Activated T-cell treated with anti-CD3 and anti-CD28 coated beads for 4 hours (primary cell): ENCODE data around the gene ACTRT2.
A peak's percentile ranks its signal among the peaks of the same experiment; 100 is the strongest.

ENCODE experiments used
- DNase-seq: peaks from one replicate; pipeline ENCODE4 v3.0.0-alpha.2; 2020

ACTRT2 gene

GRCh38 chr1:3033040-3033789, 11.9 kb downstream of the ACTRT2 start:
- peak; percentile 38 for DNase-seq

GRCh38 chr1:3033790-3034090, 12.5 kb downstream of the ACTRT2 start:
- DNase-seq, result no peak

GRCh38 chr1:3034162-3034561, 12.9 kb downstream of the ACTRT2 start:
- no peak for DNase-seq

- no peak for DNase-seq
Observed at GRCh38 chr1:3034728-3035562, 13.7 kb downstream of the ACTRT2 start.

GRCh38 chr1:3035563-3036446, 14.5 kb downstream of the ACTRT2 start:
- DNase-seq, result no peak

GRCh38 chr1:3036447-3037280, 15.4 kb downstream of the ACTRT2 start:
- DNase-seq, result no peak

- DNase-seq, result no peak
Observed at GRCh38 chr1:3037281-3038040, 16.2 kb downstream of the ACTRT2 start.

- DNase-seq, result no peak
Observed at GRCh38 chr1:3038113-3038551, 16.9 kb downstream of the ACTRT2 start.

- DNase-seq, result no peak
Observed at GRCh38 chr1:3038571-3039181, 17.4 kb downstream of the ACTRT2 start.

GRCh38 chr1:3040004-3040403, 18.7 kb downstream of the ACTRT2 start:
- no peak for DNase-seq

GRCh38 chr1:3042481-3042880, 21.2 kb downstream of the ACTRT2 start:
- no peak for DNase-seq

GRCh38 chr1:3049164-3049563, 27.9 kb downstream of the ACTRT2 start:
- DNase-seq, result no peak

GRCh38 chr1:3049905-3050304, 28.6 kb downstream of the ACTRT2 start:
- no peak for DNase-seq

GRCh38 chr1:3050603-3051002, 29.3 kb downstream of the ACTRT2 start:
- DNase-seq, result no peak

- no peak for DNase-seq
Observed at GRCh38 chr1:3051270-3052268, 30.3 kb downstream of the ACTRT2 start.

GRCh38 chr1:3052501-3052900, 31.2 kb downstream of the ACTRT2 start:
- DNase-seq, result no peak

- DNase-seq, result no peak
Observed at GRCh38 chr1:3053366-3053980, 32.2 kb downstream of the ACTRT2 start.

- no peak for DNase-seq
Observed at GRCh38 chr1:3053986-3054385, 32.7 kb downstream of the ACTRT2 start.

- DNase-seq, result no peak
Observed at GRCh38 chr1:3054474-3054873, 33.2 kb downstream of the ACTRT2 start.
